GM23338 (cell line): ENCODE results near the gene XDH. TPM values are rescaled to one million over a fixed set of nuclear protein-coding genes. Genes with fewer than 3 reads are reported as not detected.

Experiments
- ATAC-seq: fragments of 200-7000 bp; cut with Tn5 transposase; 3 replicates; pipeline ENCODE4 v1.9.1; 2020
- DNase-seq: peaks from one replicate; pipeline ENCODE4 v3.0.0-alpha.2; 2015; ENCODE audit warnings: low spot score
- H2AFZ ChIP-seq: fragments of 200-600 bp; sonication (generic); 2 replicates; pipeline ENCODE4 v1.8.0; 2016; ENCODE audit warnings: antibody characterized with exemption, mild to moderate bottlenecking, moderate library complexity
- H3F3A ChIP-seq: fragments of 200-600 bp; sonication (generic); replicated peaks from 2 replicates; pipeline ENCODE4 v1.8.0; 2017; ENCODE audit warnings: antibody characterized with exemption, mixed run types, low read depth
- H3K27ac ChIP-seq: fragments of 200-600 bp; sonication (generic); 2 replicates; pipeline ENCODE4 v1.6.1; 2016; ENCODE audit warnings: low read depth
- H3K27me3 ChIP-seq: fragments of 200-600 bp; sonication (generic); 2 replicates; pipeline ENCODE4 v1.8.0; 2016; ENCODE audit warnings: mild to moderate bottlenecking, mixed run types, moderate library complexity; ENCODE audit not compliant: insufficient read depth
- H3K36me3 ChIP-seq: fragments of 200-600 bp; sonication (generic); 2 replicates; pipeline ENCODE4 v1.8.0; 2016; ENCODE audit warnings: mild to moderate bottlenecking; ENCODE audit not compliant: insufficient read depth
- H3K4me1 ChIP-seq: fragments of 200-600 bp; sonication (generic); 2 replicates; pipeline ENCODE4 v1.8.0; 2016; ENCODE audit warnings: mild to moderate bottlenecking, moderate library complexity; ENCODE audit not compliant: insufficient read depth
- H3K4me2 ChIP-seq: fragments of 200-600 bp; sonication (generic); 2 replicates; pipeline ENCODE4 v1.7.1; 2017; ENCODE audit warnings: mixed run types
- H3K4me3 ChIP-seq: fragments of 200-600 bp; sonication (generic); 2 replicates; pipeline ENCODE4 v1.6.1; 2016; ENCODE audit warnings: mixed run types
- H3K79me2 ChIP-seq: fragments of 200-600 bp; sonication (generic); replicated peaks from 2 replicates; pipeline ENCODE4 v1.8.0; 2017; ENCODE audit warnings: mild to moderate bottlenecking; ENCODE audit not compliant: insufficient read depth
- H3K9me2 ChIP-seq: fragments of 200-600 bp; sonication (generic); 2 replicates; pipeline ENCODE4 v1.8.0; 2017; ENCODE audit not compliant: insufficient read depth
- H4K20me1 ChIP-seq: fragments of 200-600 bp; sonication (generic); replicated peaks from 2 replicates; pipeline ENCODE4 v1.8.0; 2017; ENCODE audit warnings: mild to moderate bottlenecking; ENCODE audit not compliant: insufficient read depth
- H3K27ac Mint-ChIP-seq: 2 replicates; pipeline ENCODE4 v1.8.0; 2020; ENCODE audit warnings: inconsistent platforms, mild to moderate bottlenecking, moderate library complexity, mixed read lengths
- H3K27me3 Mint-ChIP-seq: 3 replicates; pipeline ENCODE4 v1.8.0; 2022; ENCODE audit warnings: low read depth, mild to moderate bottlenecking, moderate library complexity, mixed read lengths, inconsistent platforms; ENCODE audit not compliant: insufficient read depth, poor library complexity
- H3K36me3 Mint-ChIP-seq: 3 replicates; pipeline ENCODE4 v1.8.0; 2021; ENCODE audit warnings: low read depth, mild to moderate bottlenecking, inconsistent platforms, moderate library complexity, mixed read lengths
- H3K4me1 Mint-ChIP-seq: 3 replicates; pipeline ENCODE4 v1.8.0; 2020; ENCODE audit warnings: mild to moderate bottlenecking, inconsistent platforms, mixed read lengths
- H3K4me3 Mint-ChIP-seq: 3 replicates; pipeline ENCODE4 v1.8.0; 2021; ENCODE audit warnings: moderate library complexity, mild to moderate bottlenecking, inconsistent platforms, mixed read lengths
- H3K9me3 Mint-ChIP-seq: 3 replicates; pipeline ENCODE4 v1.8.0; 2020; ENCODE audit warnings: moderate library complexity, mild to moderate bottlenecking, inconsistent platforms, mixed read lengths
- polyA plus RNA-seq: library from polyadenylated mRNA; unstranded; fragments of >200 nt; fragmentation: Nextera tagmentation; extraction: Ambion mirVana; gene quantifications from 2 replicates; pipeline ENCODE4 v1.2.1, GENCODE V29; 2016
- total RNA-seq: library from RNA; depleted of rRNA; stranded (reverse); fragments of >200 nt; shearing (Covaris generic); gene quantifications from 2 replicates; pipeline ENCODE4 v1.2.3, GENCODE V29; 2014
- TF ChIP-seq, protein P1 (sequence below): fragments of 250-450 bp; sonication (Bioruptor Pico); IDR thresholded peaks from 2 replicates; pipeline ENCODE4 v1.5.0; 2020; ENCODE audit warnings: mild to moderate bottlenecking, moderate library complexity
- TF ChIP-seq, protein P2 (sequence below), 2 experiments: fragments of 200-600 bp in 1 of 2; sonication (generic) in 1 of 2; conservative IDR thresholded peaks; 2 replicates each; pipeline versions ENCODE4 v1.5.1 to v1.6.1; 2016 to 2017; ENCODE audit warnings: antibody characterized with exemption in 2 of 2, low read depth in 2 of 2, mild to moderate bottlenecking in 2 of 2, moderate library complexity in 1 of 2

Gene XDH
- total and polyA plus RNA-seq, 2 experiments from 2014 or later = 0.55 to 0.87 TPM

DNA sequence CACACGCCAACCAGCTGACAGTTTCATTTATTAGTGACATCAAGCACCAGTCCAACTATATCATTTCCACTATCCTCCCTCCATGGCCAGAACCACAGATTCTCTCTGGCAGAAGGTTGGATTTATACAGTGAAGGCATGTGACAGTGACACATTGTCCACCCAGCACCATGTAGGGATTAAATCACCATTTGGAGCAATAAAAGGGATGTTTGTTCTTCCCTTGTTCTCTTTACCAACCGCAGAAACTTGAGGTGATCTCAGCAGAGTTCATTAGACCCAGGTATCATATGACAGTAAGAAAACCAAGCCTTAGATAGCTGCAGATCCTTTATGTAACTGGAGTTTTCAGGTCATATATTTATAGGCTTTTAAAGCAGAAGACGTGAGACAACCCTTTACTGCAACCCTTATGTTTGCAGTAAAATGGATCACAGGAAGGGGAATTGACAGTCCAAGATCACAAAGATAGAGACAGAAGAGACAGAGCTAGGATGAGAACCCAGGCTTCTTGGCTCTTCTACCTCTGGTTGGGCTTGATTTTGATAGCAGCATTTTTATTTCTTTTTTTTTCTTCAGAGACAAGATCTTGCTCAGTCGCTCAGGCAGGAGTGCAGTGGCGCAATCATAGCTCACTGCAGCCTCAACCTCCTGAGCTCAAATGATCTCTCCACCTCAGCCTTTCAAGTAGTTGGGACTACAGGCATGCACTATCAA is 80.1 kb downstream of the XDH start:
- no peak overlapping the region for H3K27ac Mint-ChIP-seq

More for the DNA sequence above, 80.1 kb downstream of the XDH start:
- DNase-seq (no peak), ATAC-seq (no peak)
- Mint-ChIP-seq H3K27me3 (peaks cover 7% of the 10 kb centered on the region), H3K9me3 (no peaks in the 10 kb centered on the region), H3K36me3 (no peaks in the 10 kb centered on the region), H3K4me1 (peaks cover 3% of the 10 kb centered on the region; the same call in 2 of the 3 replicates), H3K4me3 (no peak overlapping the region)
- no peaks in the 10 kb centered on the region for H3F3A ChIP-seq
- no peaks in the 10 kb centered on the region for H3K4me1 ChIP-seq
- H3K79me2 ChIP-seq = no peaks in the 10 kb centered on the region
- H3K27me3 ChIP-seq = no peaks in the 10 kb centered on the region
- H3K9me2 ChIP-seq = no peaks in the 10 kb centered on the region
- TF ChIP-seq, protein P1, sequence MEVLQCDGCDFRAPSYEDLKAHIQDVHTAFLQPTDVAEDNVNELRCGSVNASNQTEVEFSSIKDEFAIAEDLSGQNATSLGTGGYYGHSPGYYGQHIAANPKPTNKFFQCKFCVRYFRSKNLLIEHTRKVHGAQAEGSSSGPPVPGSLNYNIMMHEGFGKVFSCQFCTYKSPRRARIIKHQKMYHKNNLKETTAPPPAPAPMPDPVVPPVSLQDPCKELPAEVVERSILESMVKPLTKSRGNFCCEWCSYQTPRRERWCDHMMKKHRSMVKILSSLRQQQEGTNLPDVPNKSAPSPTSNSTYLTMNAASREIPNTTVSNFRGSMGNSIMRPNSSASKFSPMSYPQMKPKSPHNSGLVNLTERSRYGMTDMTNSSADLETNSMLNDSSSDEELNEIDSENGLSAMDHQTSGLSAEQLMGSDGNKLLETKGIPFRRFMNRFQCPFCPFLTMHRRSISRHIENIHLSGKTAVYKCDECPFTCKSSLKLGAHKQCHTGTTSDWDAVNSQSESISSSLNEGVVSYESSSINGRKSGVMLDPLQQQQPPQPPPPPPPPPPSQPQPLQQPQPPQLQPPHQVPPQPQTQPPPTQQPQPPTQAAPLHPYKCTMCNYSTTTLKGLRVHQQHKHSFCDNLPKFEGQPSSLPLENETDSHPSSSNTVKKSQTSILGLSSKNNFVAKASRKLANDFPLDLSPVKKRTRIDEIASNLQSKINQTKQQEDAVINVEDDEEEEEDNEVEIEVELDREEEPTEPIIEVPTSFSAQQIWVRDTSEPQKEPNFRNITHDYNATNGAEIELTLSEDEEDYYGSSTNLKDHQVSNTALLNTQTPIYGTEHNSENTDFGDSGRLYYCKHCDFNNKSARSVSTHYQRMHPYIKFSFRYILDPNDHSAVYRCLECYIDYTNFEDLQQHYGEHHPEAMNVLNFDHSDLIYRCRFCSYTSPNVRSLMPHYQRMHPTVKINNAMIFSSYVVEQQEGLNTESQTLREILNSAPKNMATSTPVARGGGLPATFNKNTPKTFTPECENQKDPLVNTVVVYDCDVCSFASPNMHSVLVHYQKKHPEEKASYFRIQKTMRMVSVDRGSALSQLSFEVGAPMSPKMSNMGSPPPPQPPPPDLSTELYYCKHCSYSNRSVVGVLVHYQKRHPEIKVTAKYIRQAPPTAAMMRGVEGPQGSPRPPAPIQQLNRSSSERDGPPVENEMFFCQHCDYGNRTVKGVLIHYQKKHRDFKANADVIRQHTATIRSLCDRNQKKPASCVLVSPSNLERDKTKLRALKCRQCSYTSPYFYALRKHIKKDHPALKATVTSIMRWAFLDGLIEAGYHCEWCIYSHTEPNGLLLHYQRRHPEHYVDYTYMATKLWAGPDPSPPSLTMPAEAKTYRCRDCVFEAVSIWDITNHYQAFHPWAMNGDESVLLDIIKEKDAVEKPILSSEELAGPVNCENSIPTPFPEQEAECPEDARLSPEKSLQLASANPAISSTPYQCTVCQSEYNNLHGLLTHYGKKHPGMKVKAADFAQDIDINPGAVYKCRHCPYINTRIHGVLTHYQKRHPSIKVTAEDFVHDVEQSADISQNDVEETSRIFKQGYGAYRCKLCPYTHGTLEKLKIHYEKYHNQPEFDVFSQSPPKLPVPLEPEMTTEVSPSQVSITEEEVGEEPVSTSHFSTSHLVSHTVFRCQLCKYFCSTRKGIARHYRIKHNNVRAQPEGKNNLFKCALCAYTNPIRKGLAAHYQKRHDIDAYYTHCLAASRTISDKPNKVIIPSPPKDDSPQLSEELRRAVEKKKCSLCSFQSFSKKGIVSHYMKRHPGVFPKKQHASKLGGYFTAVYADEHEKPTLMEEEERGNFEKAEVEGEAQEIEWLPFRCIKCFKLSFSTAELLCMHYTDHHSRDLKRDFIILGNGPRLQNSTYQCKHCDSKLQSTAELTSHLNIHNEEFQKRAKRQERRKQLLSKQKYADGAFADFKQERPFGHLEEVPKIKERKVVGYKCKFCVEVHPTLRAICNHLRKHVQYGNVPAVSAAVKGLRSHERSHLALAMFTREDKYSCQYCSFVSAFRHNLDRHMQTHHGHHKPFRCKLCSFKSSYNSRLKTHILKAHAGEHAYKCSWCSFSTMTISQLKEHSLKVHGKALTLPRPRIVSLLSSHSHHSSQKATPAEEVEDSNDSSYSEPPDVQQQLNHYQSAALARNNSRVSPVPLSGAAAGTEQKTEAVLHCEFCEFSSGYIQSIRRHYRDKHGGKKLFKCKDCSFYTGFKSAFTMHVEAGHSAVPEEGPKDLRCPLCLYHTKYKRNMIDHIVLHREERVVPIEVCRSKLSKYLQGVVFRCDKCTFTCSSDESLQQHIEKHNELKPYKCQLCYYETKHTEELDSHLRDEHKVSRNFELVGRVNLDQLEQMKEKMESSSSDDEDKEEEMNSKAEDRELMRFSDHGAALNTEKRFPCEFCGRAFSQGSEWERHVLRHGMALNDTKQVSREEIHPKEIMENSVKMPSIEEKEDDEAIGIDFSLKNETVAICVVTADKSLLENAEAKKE (CRISPR knock-in tag) = no peak
- TF ChIP-seq, protein P2, sequence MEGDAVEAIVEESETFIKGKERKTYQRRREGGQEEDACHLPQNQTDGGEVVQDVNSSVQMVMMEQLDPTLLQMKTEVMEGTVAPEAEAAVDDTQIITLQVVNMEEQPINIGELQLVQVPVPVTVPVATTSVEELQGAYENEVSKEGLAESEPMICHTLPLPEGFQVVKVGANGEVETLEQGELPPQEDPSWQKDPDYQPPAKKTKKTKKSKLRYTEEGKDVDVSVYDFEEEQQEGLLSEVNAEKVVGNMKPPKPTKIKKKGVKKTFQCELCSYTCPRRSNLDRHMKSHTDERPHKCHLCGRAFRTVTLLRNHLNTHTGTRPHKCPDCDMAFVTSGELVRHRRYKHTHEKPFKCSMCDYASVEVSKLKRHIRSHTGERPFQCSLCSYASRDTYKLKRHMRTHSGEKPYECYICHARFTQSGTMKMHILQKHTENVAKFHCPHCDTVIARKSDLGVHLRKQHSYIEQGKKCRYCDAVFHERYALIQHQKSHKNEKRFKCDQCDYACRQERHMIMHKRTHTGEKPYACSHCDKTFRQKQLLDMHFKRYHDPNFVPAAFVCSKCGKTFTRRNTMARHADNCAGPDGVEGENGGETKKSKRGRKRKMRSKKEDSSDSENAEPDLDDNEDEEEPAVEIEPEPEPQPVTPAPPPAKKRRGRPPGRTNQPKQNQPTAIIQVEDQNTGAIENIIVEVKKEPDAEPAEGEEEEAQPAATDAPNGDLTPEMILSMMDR (conservative IDR thresholded peaks at IDR 0.05; ENCODE audit: low read depth in 2 of 2) = no peak
- H3K4me3 ChIP-seq = no peak overlapping the region
- H2AFZ ChIP-seq = no peak overlapping the region
- H3K36me3 ChIP-seq = no peaks in the 10 kb centered on the region
- no peak overlapping the region for H3K4me2 ChIP-seq
- H3K27ac ChIP-seq = no peak overlapping the region
- H4K20me1 ChIP-seq = no peaks in the 10 kb centered on the region
